IMR-90 (cell line): ENCODE measurements around the gene BTG4. TPM values are rescaled to one million over a fixed set of nuclear protein-coding genes. Genes with fewer than 3 reads are reported as not detected.

Experiments
- ATAC-seq: fragments of 200-7000 bp; cut with Tn5 transposase; 2 replicates; pipeline ENCODE4 v1.9.1; 2020; ENCODE audit warnings: low read depth, mild to moderate bottlenecking, moderate library complexity
- BruUV-seq: library from RNA; stranded (reverse); fragments of 400-500 nt; replicated peaks from 2 replicates; lab custom pipeline; 2021; lab: Mats Ljungman, UMichigan
- CTCF ChIA-PET: fragments of 300-600 bp; formaldehyde crosslinking; extraction: SDS; loops from one replicate; lab custom pipeline; 2021; ENCODE audit warnings: antibody characterized with exemption; lab: Yijun Ruan, JAX
- POLR2A ChIA-PET: fragments of 300-600 bp; sonication (Branson Sonifier 250); formaldehyde crosslinking; loops from one replicate; lab custom pipeline; 2022; ENCODE audit warnings: antibody characterized with exemption; ENCODE audit not compliant: unreplicated experiment; lab: Charles Lee
- DNase-seq: peaks from one replicate; pipeline ENCODE4 v3.0.0; 2013
- H2AFZ ChIP-seq: replicated peaks from 2 replicates; pipeline ENCODE3; 2013; ENCODE audit warnings: low read length, mild to moderate bottlenecking; ENCODE audit not compliant: poor library complexity
- H2AK5ac ChIP-seq: 2 replicates; pipeline ENCODE4 v1.6.1; 2013; ENCODE audit warnings: low read depth, low read length, inconsistent platforms
- H2AK9ac ChIP-seq: replicated peaks from 2 replicates; pipeline ENCODE3; 2013; ENCODE audit warnings: mild to moderate bottlenecking, low read depth, low read length, moderate library complexity; ENCODE audit not compliant: poor library complexity
- H2BK120ac ChIP-seq: 2 replicates; pipeline ENCODE4 v1.6.1; 2013; ENCODE audit warnings: low read depth, low read length, inconsistent platforms
- H2BK15ac ChIP-seq: 3 replicates; pipeline ENCODE4 v1.6.1; 2013; ENCODE audit warnings: low read depth, low read length, inconsistent platforms
- H2BK20ac ChIP-seq: 2 replicates; pipeline ENCODE4 v1.6.1; 2013; ENCODE audit warnings: low read depth, mild to moderate bottlenecking, inconsistent platforms, low read length, moderate library complexity
- H2BK5ac ChIP-seq: 2 replicates; pipeline ENCODE4 v1.6.1; 2013; ENCODE audit warnings: mild to moderate bottlenecking, low read depth, low read length, inconsistent platforms; ENCODE audit not compliant: poor library complexity, severe bottlenecking
- H3K14ac ChIP-seq: replicated peaks from 2 replicates; pipeline ENCODE4 v1.6.1; 2013; ENCODE audit warnings: low read depth, low read length, inconsistent platforms
- H3K18ac ChIP-seq: 2 replicates; pipeline ENCODE4 v1.6.1; 2013; ENCODE audit warnings: low read depth, low read length, control low read depth
- H3K23ac ChIP-seq: 2 replicates; pipeline ENCODE4 v1.6.1; 2013; ENCODE audit warnings: low read depth, low read length, inconsistent platforms
- H3K27ac ChIP-seq: 2 replicates; pipeline ENCODE4 v1.5.1; 2013; ENCODE audit warnings: mild to moderate bottlenecking, control low read depth, low read length; ENCODE audit not compliant: insufficient read depth
- H3K27me3 ChIP-seq: 2 replicates; pipeline ENCODE4 v1.6.1; 2013; ENCODE audit warnings: low read length; ENCODE audit not compliant: control insufficient read depth, insufficient read depth
- H3K36me3 ChIP-seq: 2 replicates; pipeline ENCODE4 v1.6.1; 2013; ENCODE audit warnings: low read length, mixed read lengths; ENCODE audit not compliant: control insufficient read depth, insufficient read depth
- H3K4ac ChIP-seq: 2 replicates; pipeline ENCODE4 v1.6.1; 2013; ENCODE audit warnings: low read depth, low read length, inconsistent platforms
- H3K4me1 ChIP-seq: 2 replicates; pipeline ENCODE4 v1.6.1; 2013; ENCODE audit warnings: low read length, mixed read lengths; ENCODE audit not compliant: control insufficient read depth, insufficient read depth
- H3K4me2 ChIP-seq: 2 replicates; pipeline ENCODE4 v1.6.1; 2013; ENCODE audit warnings: low read depth, mild to moderate bottlenecking, control low read depth, low read length, moderate library complexity
- H3K4me3 ChIP-seq: 2 replicates; pipeline ENCODE4 v1.5.1; 2013; ENCODE audit warnings: low read depth, mild to moderate bottlenecking, control low read depth, low read length, moderate library complexity; ENCODE audit not compliant: insufficient read depth
- H3K56ac ChIP-seq: 2 replicates; pipeline ENCODE4 v1.6.1; 2013; ENCODE audit warnings: low read length, inconsistent platforms; ENCODE audit not compliant: insufficient read depth; ENCODE audit errors: extremely low read depth
- H3K79me1 ChIP-seq, 2 experiments: 2 replicates each; pipeline ENCODE4 v1.6.1; 2013; ENCODE audit warnings: low read length in 2 of 2, inconsistent platforms in 1 of 2, low read depth in 1 of 2
- H3K9ac ChIP-seq: 2 replicates; pipeline ENCODE4 v1.6.1; 2013; ENCODE audit warnings: low read depth, low read length, control low read depth
- H3K9me1 ChIP-seq: 2 replicates; pipeline ENCODE4 v1.6.1; 2013; ENCODE audit warnings: low read length, inconsistent platforms; ENCODE audit not compliant: insufficient read depth
- H3K9me3 ChIP-seq: 2 replicates; pipeline ENCODE4 v1.6.1; 2013; ENCODE audit warnings: low read length; ENCODE audit not compliant: control insufficient read depth, insufficient read depth
- H4K20me1 ChIP-seq: 2 replicates; pipeline ENCODE4 v1.6.1; 2013; ENCODE audit warnings: low read length, inconsistent platforms; ENCODE audit not compliant: insufficient read depth
- H4K5ac ChIP-seq: 2 replicates; pipeline ENCODE4 v1.6.1; 2013; ENCODE audit warnings: mild to moderate bottlenecking, low read depth, low read length, control low read depth
- H4K8ac ChIP-seq, 2 experiments: 2 replicates each; pipeline ENCODE4 v1.6.1; 2013; ENCODE audit warnings: low read depth in 2 of 2, low read length in 2 of 2, control low read depth in 1 of 2, inconsistent platforms in 1 of 2
- H4K91ac ChIP-seq: 2 replicates; pipeline ENCODE4 v1.6.1; 2013; ENCODE audit warnings: low read depth, low read length, inconsistent platforms; ENCODE audit not compliant: insufficient read depth
- BHLHE40 ChIP-seq: fragments of 150-350 bp; IDR thresholded peaks from 2 replicates; pipeline ENCODE4 v1.6.1; 2016; ENCODE audit warnings: mild to moderate bottlenecking, low read depth, low read length
- RAD21 ChIP-seq: IDR thresholded peaks from 2 replicates; pipeline ENCODE4 v1.6.1; 2012; ENCODE audit warnings: low read length, improper control_type of control experiment
- SMC3 ChIP-seq: fragments of 150-350 bp; IDR thresholded peaks from 2 replicates; pipeline ENCODE4 v1.6.1; 2016; ENCODE audit warnings: low read depth, mild to moderate bottlenecking, antibody characterized with exemption, low read length, moderate library complexity
- WGBS, 2 experiments: methylation state at CpG; one replicate each; pipeline versions ENCODE4 v1.1.5 to v1.1.7; 2013; ENCODE audit warnings: missing lambda C conversion rate in 2 of 2; ENCODE audit not compliant: insufficient read length in 1 of 2; ENCODE audit errors: extremely low coverage in 2 of 2; 5-methylcytosine and 5-hydroxymethylcytosine counted together
- dilution Hi-C: fragments of 300-500 bp; cut with HindIII; formaldehyde crosslinking; loops from one replicate; pipeline ENCODE4 v1.14.3; 2018; ENCODE audit warnings: low sequenced_read_pairs; ENCODE audit not compliant: unreplicated experiment
- in situ Hi-C: fragments of 300-500 bp; cut with MboI; formaldehyde crosslinking; loops from 3 replicates; pipeline ENCODE4 v1.14.3; 2019; ENCODE audit warnings: low sequenced_read_pairs, inconsistent platforms, mixed read lengths
- intact Hi-C: fragments of 100-400 bp; cut with micrococcal nuclease; formaldehyde crosslinking; loops from 2 replicates; pipeline ENCODE4 v1.10.0; 2022
- polyA plus RNA-seq, 3 experiments: library from polyadenylated mRNA; depleted of rRNA; stranded (reverse); fragments of >200 nt; gene quantifications; 2 replicates each; pipeline ENCODE4 v1.2.3, GENCODE V29; 2012; ENCODE audit warnings: low replicate concordance in 1 of 3
- total RNA-seq: library from RNA; depleted of rRNA; stranded (reverse); fragments of >200 nt; gene quantifications from 2 replicates; pipeline ENCODE4 v1.2.3, GENCODE V29; 2012
- TF ChIP-seq, protein P1 (sequence below): fragments of 150-350 bp; IDR thresholded peaks from 2 replicates; pipeline ENCODE4 v1.6.1; 2016; ENCODE audit warnings: low read depth, mild to moderate bottlenecking, low read length, moderate library complexity, borderline replicate concordance

Gene BTG4
- total and polyA plus RNA-seq, 2 of the 4 experiments (the other 2 are of a cell fraction): not detected

DNA sequence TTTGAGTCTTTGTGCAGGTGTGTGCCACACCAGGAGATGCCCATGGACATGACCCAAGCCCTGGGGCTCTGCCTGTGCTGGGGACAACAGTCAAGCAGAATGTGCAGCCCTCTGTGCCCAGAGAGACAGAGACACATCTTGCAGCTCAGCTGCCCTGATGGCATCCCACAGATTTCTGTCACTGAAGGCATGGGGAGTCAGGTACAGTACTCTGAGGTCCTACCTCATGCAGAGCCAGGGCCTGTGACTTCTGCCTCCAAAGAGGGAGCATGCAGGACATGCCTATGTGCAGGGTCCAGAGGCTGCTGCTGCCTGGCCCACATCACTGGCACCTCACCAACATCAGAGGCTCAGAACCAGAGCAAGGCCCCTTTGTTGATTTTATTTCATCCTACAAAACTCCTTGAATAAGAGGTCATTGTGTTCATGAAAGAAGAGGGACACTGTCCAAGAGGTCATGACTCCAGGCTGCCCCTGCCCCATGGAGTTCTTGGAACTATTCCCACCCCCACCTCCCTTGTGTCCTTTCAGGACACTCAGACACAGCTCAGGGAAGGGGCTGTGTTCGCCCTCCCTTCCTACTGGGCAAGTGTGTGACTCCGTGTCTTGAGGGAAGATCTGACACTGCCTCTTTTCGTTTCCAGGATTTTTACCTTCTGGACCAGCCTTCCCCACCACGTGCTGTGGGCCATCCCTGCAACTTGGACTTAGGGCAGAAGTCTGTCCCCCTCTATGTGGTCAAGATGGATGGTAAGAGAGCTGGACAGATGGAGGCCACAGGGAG, 62.3 kb downstream of the BTG4 start:
- H2AK9ac ChIP-seq: no peak overlapping the region
- peaks cover 3% of the 10 kb centered on the region for H3K4me1 ChIP-seq
- H4K8ac ChIP-seq: no peak overlapping the region
- H3K9me1 ChIP-seq: 0 out of 2 replicates have a peak, but pooled peaks cover under 1% of the 10 kb centered on the region
- intact Hi-C loops (loop anchor here (5.0 to 10.0 kb wide), 6 partner anchors 145 to 1245 kb away; no protein-coding TSS in a partner anchor), in situ Hi-C loops (loop anchor here (5.0 to 25.0 kb wide), 5 partner anchors 168 to 1238 kb away; no protein-coding TSS in a partner anchor), dilution Hi-C loops (no loop called here)
- no peak overlapping the region for H3K9ac ChIP-seq
- DNase-seq: no peak
- ChIA-PET CTCF (interaction anchor here (0.8 to 1.0 kb wide), 2 partner anchors 115 to 167 kb away, joined by 3 read pairs; no protein-coding TSS in a partner anchor), POLR2A (no interaction called here)
- no peak overlapping the region for H3K18ac ChIP-seq
- no peak overlapping the region for H2AFZ ChIP-seq
- H4K91ac ChIP-seq: no peak overlapping the region
- no peaks in the 10 kb centered on the region for H3K9me3 ChIP-seq
- BruUV-seq: no TSS peak
- TF ChIP-seq RAD21 (no peak), BHLHE40 (no peak), SMC3 (no peak)
- TF ChIP-seq, protein P1, sequence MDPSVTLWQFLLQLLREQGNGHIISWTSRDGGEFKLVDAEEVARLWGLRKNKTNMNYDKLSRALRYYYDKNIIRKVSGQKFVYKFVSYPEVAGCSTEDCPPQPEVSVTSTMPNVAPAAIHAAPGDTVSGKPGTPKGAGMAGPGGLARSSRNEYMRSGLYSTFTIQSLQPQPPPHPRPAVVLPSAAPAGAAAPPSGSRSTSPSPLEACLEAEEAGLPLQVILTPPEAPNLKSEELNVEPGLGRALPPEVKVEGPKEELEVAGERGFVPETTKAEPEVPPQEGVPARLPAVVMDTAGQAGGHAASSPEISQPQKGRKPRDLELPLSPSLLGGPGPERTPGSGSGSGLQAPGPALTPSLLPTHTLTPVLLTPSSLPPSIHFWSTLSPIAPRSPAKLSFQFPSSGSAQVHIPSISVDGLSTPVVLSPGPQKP: no peak
- H3K56ac ChIP-seq: no peak overlapping the region
- no peaks in the 10 kb centered on the region for H3K36me3 ChIP-seq
- H2BK15ac ChIP-seq: no peak overlapping the region
- H3K4me2 ChIP-seq: no peak overlapping the region
- H2BK20ac ChIP-seq: no peak overlapping the region
- no peak overlapping the region for H3K27ac ChIP-seq
- no peak overlapping the region for H3K14ac ChIP-seq
- WGBS, 2 experiments: no CpG with 5 or more reads among the region's 4 CpGs
- H2BK120ac ChIP-seq: no peak overlapping the region
- no peaks in the 10 kb centered on the region; the same call in 1 of the 2 replicates for H3K27me3 ChIP-seq
- no peak overlapping the region for H2BK5ac ChIP-seq
- no peak overlapping the region for H4K5ac ChIP-seq
- no peaks in the 10 kb centered on the region for H4K20me1 ChIP-seq
- no peak overlapping the region for H3K4ac ChIP-seq
- no peak for ATAC-seq
- H3K4me3 ChIP-seq: no peak overlapping the region
- H2AK5ac ChIP-seq: no peak overlapping the region; the same call in 1 of the 2 replicates
- no peaks in the 10 kb centered on the region for H3K79me1 ChIP-seq
- H3K23ac ChIP-seq: no peak overlapping the region
